HFFc6 (cell line): ENCODE results near the gene PRDM13. TPM values are rescaled to one million over a fixed set of nuclear protein-coding genes. Genes with fewer than 3 reads are reported as not detected.

Experiments used
- DNase-seq: peaks from one replicate; pipeline ENCODE4 v3.0.0-alpha.2; 2018
- H3K27ac Mint-ChIP-seq: 2 replicates; pipeline ENCODE4 v1.8.0; 2020; ENCODE audit warnings: mild to moderate bottlenecking, mixed read lengths
- H3K27me3 Mint-ChIP-seq: 2 replicates; pipeline ENCODE4 v1.8.0; 2021; ENCODE audit warnings: mild to moderate bottlenecking, moderate library complexity, mixed read lengths; ENCODE audit not compliant: insufficient read depth
- H3K36me3 Mint-ChIP-seq: 2 replicates; pipeline ENCODE4 v1.8.0; 2021; ENCODE audit warnings: low read depth, mixed read lengths
- H3K4me1 Mint-ChIP-seq: 2 replicates; pipeline ENCODE4 v1.8.0; 2020; ENCODE audit warnings: low read depth, mixed read lengths
- H3K4me3 Mint-ChIP-seq: 2 replicates; pipeline ENCODE4 v1.8.0; 2020; ENCODE audit warnings: mild to moderate bottlenecking, moderate library complexity, mixed read lengths
- H3K9me3 Mint-ChIP-seq: 2 replicates; pipeline ENCODE4 v1.8.0; 2020; ENCODE audit warnings: mild to moderate bottlenecking, mixed read lengths
- total RNA-seq, 6 experiments: library from RNA; stranded (reverse); fragmentation: NEBNext Ultra II Directional; extraction: Animal tissue kit (Norgen Biotek cat#: 25700); gene quantifications; 2 replicates in 1 of 6; 3 replicates in 5 of 6; pipeline ENCODE4 v1.2.3, GENCODE V29; 2021
- TF ChIP-seq, protein P1 (sequence below): fragments of 200-600 bp; sonication (generic); IDR thresholded peaks from 2 replicates; pipeline ENCODE4 v1.5.0; 2021; ENCODE audit warnings: antibody characterized with exemption, mild to moderate bottlenecking

Gene PRDM13
- total RNA-seq, 6 experiments from 2014 or later = not detected

DNA sequence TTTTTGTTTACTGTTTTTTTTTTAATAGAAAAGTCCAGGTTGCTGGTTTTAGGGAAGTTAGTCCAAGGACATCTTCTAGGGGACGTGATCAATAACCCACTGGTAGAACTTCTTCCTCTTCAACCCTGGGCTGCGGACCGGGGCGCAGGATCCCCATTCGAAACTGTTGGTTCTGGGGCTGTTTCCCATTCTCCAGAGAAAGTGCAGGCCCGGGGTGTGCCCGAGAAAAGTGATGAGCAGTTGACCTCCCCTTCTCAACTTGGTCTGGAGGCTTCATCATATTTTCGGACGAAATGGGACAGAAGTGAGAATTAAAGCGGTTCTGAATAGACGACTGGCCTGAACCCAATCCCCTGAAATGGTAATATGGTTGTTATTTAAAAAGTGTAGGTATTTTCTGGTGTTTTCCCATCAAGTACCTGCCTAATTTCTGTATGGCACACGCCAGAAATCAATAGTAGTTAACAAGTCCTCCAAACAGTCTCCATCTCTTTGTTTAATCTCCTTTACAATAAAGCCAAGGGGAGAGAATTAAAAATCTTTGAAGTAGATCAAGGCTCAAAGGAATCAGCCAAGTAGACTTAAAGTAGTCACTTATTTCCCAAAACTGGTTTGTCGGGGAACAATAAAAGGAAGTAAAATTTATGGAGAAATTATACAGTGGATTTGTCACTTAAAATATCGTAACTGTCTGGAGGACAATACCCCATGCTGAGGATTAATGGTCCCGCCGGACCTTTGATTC, 550 bp upstream of the PRDM13 start:
- no peaks in the 10 kb centered on the region for H3K9me3 Mint-ChIP-seq
- H3K27ac Mint-ChIP-seq = no peak overlapping the region
- H3K36me3 Mint-ChIP-seq = no peaks in the 10 kb centered on the region
- H3K4me3 Mint-ChIP-seq = no peak overlapping the region
- TF ChIP-seq, protein P1, sequence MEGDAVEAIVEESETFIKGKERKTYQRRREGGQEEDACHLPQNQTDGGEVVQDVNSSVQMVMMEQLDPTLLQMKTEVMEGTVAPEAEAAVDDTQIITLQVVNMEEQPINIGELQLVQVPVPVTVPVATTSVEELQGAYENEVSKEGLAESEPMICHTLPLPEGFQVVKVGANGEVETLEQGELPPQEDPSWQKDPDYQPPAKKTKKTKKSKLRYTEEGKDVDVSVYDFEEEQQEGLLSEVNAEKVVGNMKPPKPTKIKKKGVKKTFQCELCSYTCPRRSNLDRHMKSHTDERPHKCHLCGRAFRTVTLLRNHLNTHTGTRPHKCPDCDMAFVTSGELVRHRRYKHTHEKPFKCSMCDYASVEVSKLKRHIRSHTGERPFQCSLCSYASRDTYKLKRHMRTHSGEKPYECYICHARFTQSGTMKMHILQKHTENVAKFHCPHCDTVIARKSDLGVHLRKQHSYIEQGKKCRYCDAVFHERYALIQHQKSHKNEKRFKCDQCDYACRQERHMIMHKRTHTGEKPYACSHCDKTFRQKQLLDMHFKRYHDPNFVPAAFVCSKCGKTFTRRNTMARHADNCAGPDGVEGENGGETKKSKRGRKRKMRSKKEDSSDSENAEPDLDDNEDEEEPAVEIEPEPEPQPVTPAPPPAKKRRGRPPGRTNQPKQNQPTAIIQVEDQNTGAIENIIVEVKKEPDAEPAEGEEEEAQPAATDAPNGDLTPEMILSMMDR = no peak
- H3K4me1 Mint-ChIP-seq = peaks cover 7% of the 10 kb centered on the region
- no peak for DNase-seq
- peaks cover 77% of the 10 kb centered on the region for H3K27me3 Mint-ChIP-seq

- TF ChIP-seq, protein P1 = no peak
- H3K27ac Mint-ChIP-seq = no peak overlapping the region
- no peak overlapping the region for H3K4me3 Mint-ChIP-seq
- no peaks in the 10 kb centered on the region for H3K9me3 Mint-ChIP-seq
- peaks cover 5% of the 10 kb centered on the region for H3K4me1 Mint-ChIP-seq
- no peaks in the 10 kb centered on the region for H3K36me3 Mint-ChIP-seq
- no peak for DNase-seq
- H3K27me3 Mint-ChIP-seq = peaks cover 72% of the 10 kb centered on the region
Measured at GRCh38 chr6:99607416-99608036, 893 bp downstream of the PRDM13 start.

DNA sequence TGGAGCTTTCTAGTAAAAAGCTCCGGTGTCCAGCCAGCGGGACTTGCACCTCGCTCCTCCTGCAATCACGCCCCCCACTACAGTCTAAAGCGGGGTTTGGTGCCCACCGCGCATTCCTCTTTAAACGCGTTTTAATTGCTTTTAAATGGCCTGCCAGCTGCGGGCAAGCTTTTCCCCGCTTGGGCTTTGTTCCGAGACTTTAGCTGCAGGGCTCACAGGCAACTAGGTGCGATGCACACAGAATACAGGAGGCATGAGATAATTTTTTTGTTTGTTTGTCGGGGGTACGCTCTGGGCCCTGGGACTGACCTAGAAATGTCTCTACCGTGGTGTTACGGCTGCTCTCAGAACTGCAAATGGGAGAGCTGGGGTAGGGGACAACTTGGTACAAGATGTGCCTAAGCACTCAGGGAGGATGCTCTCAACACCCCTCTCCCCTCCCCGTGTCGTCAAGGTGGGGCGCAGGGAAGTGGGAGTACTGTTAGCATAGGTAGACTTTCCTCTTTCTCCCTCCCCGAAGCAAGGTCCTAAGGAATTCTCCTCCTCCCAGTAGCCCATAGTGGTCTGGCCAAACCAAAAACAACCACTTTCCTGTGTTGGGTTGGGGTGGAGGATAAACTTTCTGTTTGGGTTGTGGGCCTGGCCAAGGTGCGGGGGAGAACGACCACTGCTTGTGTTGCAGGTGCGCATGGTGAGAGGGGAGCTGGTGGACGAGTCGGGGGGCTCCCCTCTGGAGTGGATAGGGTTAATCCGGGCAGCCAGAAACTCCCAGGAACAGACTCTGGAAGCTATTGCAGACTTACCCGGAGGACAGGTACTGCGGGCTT, 1.6 kb downstream of the PRDM13 start:
- H3K27ac Mint-ChIP-seq = no peak overlapping the region
- H3K36me3 Mint-ChIP-seq = no peaks in the 10 kb centered on the region
- TF ChIP-seq, protein P1 = no peak
- H3K9me3 Mint-ChIP-seq = no peaks in the 10 kb centered on the region
- no peak overlapping the region for H3K4me3 Mint-ChIP-seq
- H3K27me3 Mint-ChIP-seq = peaks cover 70% of the 10 kb centered on the region
- no peak for DNase-seq
- H3K4me1 Mint-ChIP-seq = no peaks in the 10 kb centered on the region; the same call in 1 of the 2 replicates

DNA sequence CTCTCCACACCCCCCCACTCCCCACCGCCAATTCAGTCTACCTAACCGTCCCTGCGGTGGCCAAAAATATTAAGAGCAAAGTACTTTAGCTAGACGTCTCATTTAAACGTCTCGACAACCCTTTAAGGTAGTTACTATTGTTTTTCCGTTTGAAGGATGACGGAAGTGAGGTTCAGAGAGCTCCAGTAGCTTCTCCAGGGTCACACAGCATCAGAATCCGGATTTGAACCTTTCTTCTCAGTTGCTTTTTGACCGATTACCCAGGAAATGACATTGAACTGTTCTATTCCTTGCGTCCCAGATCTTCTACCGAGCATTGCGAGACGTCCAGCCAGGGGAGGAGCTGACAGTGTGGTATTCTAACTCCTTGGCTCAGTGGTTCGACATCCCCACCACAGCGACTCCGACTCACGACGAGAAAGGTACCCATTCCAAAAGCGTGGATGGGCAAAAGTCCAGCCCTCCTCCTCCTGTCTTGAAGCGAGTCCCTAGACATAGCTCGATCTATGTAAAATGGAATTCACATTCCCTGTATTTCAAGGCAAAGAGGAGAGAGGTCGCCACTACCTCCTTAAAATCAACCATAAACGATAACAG, 2.4 kb downstream of the PRDM13 start:
- Mint-ChIP-seq H3K27ac (no peak overlapping the region), H3K4me3 (no peak overlapping the region), H3K27me3 (peaks cover 63% of the 10 kb centered on the region), H3K9me3 (no peaks in the 10 kb centered on the region), H3K36me3 (no peaks in the 10 kb centered on the region), H3K4me1 (no peaks in the 10 kb centered on the region; the same call in 1 of the 2 replicates)
- TF ChIP-seq, protein P1 = no peak
- DNase-seq = no peak

DNA sequence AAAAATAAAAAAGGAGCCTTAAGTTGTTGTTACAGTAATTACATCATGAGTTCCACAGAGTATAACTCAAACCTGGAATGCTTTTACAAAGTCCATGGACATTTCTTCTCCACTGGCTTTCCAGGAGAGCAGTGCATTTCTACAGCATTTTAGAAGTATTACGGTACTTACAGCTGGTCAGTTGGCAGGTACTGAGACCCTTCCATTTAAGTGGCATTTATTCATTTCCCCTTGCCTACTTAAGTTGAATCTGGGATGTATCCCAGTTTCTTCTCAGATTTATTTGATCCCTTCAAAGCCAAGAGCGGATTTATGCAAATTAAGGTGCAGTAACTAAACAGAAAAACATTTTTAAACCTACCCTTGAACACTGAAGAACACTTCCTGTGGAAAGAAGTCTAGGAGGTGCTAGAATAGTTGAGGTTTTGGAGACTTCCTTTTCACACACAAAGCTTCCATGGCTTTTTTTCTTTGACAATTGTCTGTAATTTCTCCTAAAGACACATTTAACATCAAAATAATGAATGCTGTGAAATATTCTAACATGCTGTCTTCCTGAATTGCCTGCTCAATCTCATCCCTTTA, 3.4 kb downstream of the PRDM13 start:
- TF ChIP-seq, protein P1 = no peak
- DNase-seq = no peak
- H3K27ac Mint-ChIP-seq = no peak overlapping the region
- H3K4me1 Mint-ChIP-seq = 0 out of 2 replicates have a peak, but pooled peaks cover 5% of the 10 kb centered on the region
- no peak overlapping the region for H3K4me3 Mint-ChIP-seq
- no peaks in the 10 kb centered on the region for H3K9me3 Mint-ChIP-seq
- H3K36me3 Mint-ChIP-seq = no peaks in the 10 kb centered on the region
- H3K27me3 Mint-ChIP-seq = peaks cover 61% of the 10 kb centered on the region
